Astrocyte (in vitro differentiated cells and primary cell): Measurements from ENCODE around the gene TCF3. TPM values are rescaled to one million over a fixed set of nuclear protein-coding genes. Genes with fewer than 3 reads are reported as not detected.
A peak's percentile ranks its signal among the peaks of the same experiment; 100 is the strongest.

Experiments
- DNase-seq: peaks from one replicate; pipeline ENCODE4 v3.0.0-alpha.2; 2010; ENCODE audit warnings: low read depth
- FAIRE-seq: peaks from 2 replicates; lab custom pipeline; 2011; peaks lifted over from hg19 to GRCh38; lab: Jason Lieb, UNC
- H2AFZ ChIP-seq: 2 replicates; pipeline ENCODE4 v1.6.0; 2012; ENCODE audit warnings: low read depth, low read length, inconsistent platforms
- H3K27ac ChIP-seq: 2 replicates; pipeline ENCODE4 v1.5.1; 2011; ENCODE audit warnings: low read depth, low read length, inconsistent platforms
- H3K27me3 ChIP-seq: 2 replicates; pipeline ENCODE4 v1.6.0; 2011; ENCODE audit warnings: low read length, inconsistent platforms; ENCODE audit not compliant: insufficient read depth
- H3K36me3 ChIP-seq: 2 replicates; pipeline ENCODE4 v1.5.1; 2011; ENCODE audit warnings: low read length, inconsistent platforms; ENCODE audit not compliant: insufficient read depth
- H3K4me1 ChIP-seq: 2 replicates; pipeline ENCODE4 v1.5.1; 2011; ENCODE audit warnings: low read length, inconsistent platforms; ENCODE audit not compliant: insufficient read depth
- H3K4me2 ChIP-seq: 2 replicates; pipeline ENCODE4 v1.6.0; 2012; ENCODE audit warnings: low read length, inconsistent platforms
- H3K4me3 ChIP-seq: 2 replicates; pipeline ENCODE4 v1.5.1; 2011; ENCODE audit warnings: low read depth, mild to moderate bottlenecking, low read length, inconsistent platforms; ENCODE audit not compliant: insufficient read depth
- H3K79me2 ChIP-seq: 2 replicates; pipeline ENCODE4 v1.6.0; 2012; ENCODE audit warnings: mild to moderate bottlenecking, low read length, inconsistent platforms; ENCODE audit not compliant: insufficient read depth
- H3K9ac ChIP-seq: 2 replicates; pipeline ENCODE4 v1.6.0; 2012; ENCODE audit warnings: mild to moderate bottlenecking, low read length, inconsistent platforms
- H3K9me3 ChIP-seq: 2 replicates; pipeline ENCODE4 v1.5.1; 2012; ENCODE audit warnings: low read depth, mild to moderate bottlenecking, low read length, inconsistent platforms; ENCODE audit not compliant: insufficient read depth
- H4K20me1 ChIP-seq: 2 replicates; pipeline ENCODE4 v1.6.0; 2012; ENCODE audit warnings: low read length, inconsistent platforms; ENCODE audit not compliant: insufficient read depth
- H3K27ac Mint-ChIP-seq: one replicate; pipeline ENCODE4 v1.8.0; 2021; ENCODE audit warnings: mild to moderate bottlenecking, mixed read lengths; ENCODE audit not compliant: unreplicated experiment
- H3K27me3 Mint-ChIP-seq: one replicate; pipeline ENCODE4 v1.8.0; 2021; ENCODE audit warnings: low read depth, mixed read lengths; ENCODE audit not compliant: unreplicated experiment
- H3K36me3 Mint-ChIP-seq: one replicate; pipeline ENCODE4 v1.8.0; 2021; ENCODE audit warnings: low read depth, mixed read lengths; ENCODE audit not compliant: unreplicated experiment
- H3K4me1 Mint-ChIP-seq: one replicate; pipeline ENCODE4 v1.8.0; 2021; ENCODE audit warnings: low read depth, mixed read lengths; ENCODE audit not compliant: unreplicated experiment
- H3K4me3 Mint-ChIP-seq: one replicate; pipeline ENCODE4 v1.8.0; 2021; ENCODE audit warnings: mild to moderate bottlenecking, moderate library complexity, mixed read lengths; ENCODE audit not compliant: unreplicated experiment
- H3K9me3 Mint-ChIP-seq: one replicate; pipeline ENCODE4 v1.8.0; 2021; ENCODE audit warnings: mild to moderate bottlenecking, mixed read lengths; ENCODE audit not compliant: unreplicated experiment
- EZH2 ChIP-seq: IDR thresholded peaks from 2 replicates; pipeline ENCODE4 v1.6.1; 2012; ENCODE audit warnings: mild to moderate bottlenecking, low read length, inconsistent platforms; ENCODE audit not compliant: insufficient read depth
- total RNA-seq: library from RNA; stranded (reverse); gene quantifications from 2 replicates; pipeline ENCODE4 v1.2.1, GENCODE V29; 2021
- TF ChIP-seq, protein P1 (sequence below): IDR thresholded peaks from 2 replicates; pipeline ENCODE4 v1.5.1; 2011; ENCODE audit warnings: low read depth, mild to moderate bottlenecking, inconsistent platforms, low read length, moderate library complexity; ENCODE audit not compliant: insufficient read depth

Gene TCF3
- total RNA-seq, 1 donor from 2014 or later: 173 TPM

DNA sequence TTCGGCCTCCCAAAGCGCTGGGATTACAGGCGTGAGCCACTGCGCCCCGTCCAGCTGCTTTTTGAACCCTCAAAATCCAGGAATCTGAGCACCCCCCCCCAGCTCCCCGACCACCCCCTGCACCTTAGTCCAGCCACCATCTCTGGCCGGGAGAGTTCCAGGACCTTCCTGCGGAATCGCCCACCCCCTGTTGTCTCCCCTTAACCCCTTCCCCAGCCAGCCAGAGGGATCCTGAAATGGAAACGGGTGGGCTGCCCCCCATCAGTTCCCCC lies 59.0 kb downstream of the TCF3 start:
- H2AFZ ChIP-seq: no peak overlapping the region
- H3K4me3 Mint-ChIP-seq: peak overlapping the region; percentile 82
- H3K27ac Mint-ChIP-seq: peak overlapping the region; percentile 77
- peak overlapping the region; percentile 97 for H3K4me2 ChIP-seq
- H3K9ac ChIP-seq: peak overlapping the region; percentile 87
- DNase-seq (no peak), FAIRE-seq (no peak)
- peaks cover 8% of the 10 kb centered on the region for H3K36me3 ChIP-seq
- no peaks in the 10 kb centered on the region for H3K27me3 Mint-ChIP-seq
- H3K27me3 ChIP-seq: no peaks in the 10 kb centered on the region
- peaks cover 2% of the 10 kb centered on the region for H3K36me3 Mint-ChIP-seq
- H3K79me2 ChIP-seq: peaks cover 37% of the 10 kb centered on the region
- H3K4me1 ChIP-seq: peaks cover 11% of the 10 kb centered on the region
- H3K9me3 ChIP-seq: no peaks in the 10 kb centered on the region
- H3K4me3 ChIP-seq: peak overlapping the region; percentile 74
- H4K20me1 ChIP-seq: peaks cover 36% of the 10 kb centered on the region
- no peak for TF ChIP-seq EZH2
- TF ChIP-seq, protein P1, sequence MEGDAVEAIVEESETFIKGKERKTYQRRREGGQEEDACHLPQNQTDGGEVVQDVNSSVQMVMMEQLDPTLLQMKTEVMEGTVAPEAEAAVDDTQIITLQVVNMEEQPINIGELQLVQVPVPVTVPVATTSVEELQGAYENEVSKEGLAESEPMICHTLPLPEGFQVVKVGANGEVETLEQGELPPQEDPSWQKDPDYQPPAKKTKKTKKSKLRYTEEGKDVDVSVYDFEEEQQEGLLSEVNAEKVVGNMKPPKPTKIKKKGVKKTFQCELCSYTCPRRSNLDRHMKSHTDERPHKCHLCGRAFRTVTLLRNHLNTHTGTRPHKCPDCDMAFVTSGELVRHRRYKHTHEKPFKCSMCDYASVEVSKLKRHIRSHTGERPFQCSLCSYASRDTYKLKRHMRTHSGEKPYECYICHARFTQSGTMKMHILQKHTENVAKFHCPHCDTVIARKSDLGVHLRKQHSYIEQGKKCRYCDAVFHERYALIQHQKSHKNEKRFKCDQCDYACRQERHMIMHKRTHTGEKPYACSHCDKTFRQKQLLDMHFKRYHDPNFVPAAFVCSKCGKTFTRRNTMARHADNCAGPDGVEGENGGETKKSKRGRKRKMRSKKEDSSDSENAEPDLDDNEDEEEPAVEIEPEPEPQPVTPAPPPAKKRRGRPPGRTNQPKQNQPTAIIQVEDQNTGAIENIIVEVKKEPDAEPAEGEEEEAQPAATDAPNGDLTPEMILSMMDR: no peak
- H3K9me3 Mint-ChIP-seq: no peaks in the 10 kb centered on the region
- H3K27ac ChIP-seq: no peak overlapping the region
- peaks cover 6% of the 10 kb centered on the region for H3K4me1 Mint-ChIP-seq

DNA sequence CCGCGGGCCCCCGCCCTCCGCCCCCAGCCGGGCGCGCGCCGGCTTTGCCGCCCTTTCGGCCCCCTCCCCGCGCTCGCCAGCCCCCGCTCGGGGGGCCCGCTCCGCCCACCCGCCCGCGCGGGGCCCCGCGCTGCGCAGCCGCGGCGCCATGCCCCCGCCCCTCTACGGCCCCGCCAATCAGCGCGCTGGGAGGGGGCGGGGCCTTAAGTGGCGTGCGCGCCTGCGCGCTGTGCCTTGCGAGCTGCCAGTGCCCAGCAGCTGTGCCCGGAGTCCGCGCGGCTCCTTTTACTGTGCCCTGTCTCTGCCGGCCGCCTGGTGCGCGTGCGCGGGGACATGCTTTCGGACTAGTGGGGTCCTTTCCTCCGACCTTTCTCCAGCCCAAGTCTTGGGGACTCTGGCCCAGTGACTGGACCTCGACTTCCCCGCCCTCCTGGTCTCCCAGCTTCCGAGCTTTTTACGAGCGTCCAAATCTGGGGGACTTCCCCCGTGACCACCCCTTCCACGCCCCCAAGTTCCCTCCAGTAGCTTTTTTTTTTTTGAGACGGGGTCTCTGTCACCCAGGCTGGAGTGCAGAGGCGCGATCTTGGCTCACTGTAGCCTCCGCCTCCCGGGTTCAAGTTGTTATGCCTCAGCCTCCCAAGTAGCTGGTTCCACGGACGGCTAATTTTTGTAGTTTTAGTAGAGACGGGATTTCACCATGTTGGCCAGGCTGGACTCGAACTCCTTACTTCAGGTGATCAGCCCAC lies 59.5 kb downstream of the TCF3 start, which contains the start of gene MBD3:
MBD3 (minus strand) TSS at position 111 of the 746 bp plus-strand sequence. CDS start 234 bp downstream, outside the sequence.
- FAIRE-seq: no peak
- H3K9me3 ChIP-seq: no peaks in the 10 kb centered on the region

DNA sequence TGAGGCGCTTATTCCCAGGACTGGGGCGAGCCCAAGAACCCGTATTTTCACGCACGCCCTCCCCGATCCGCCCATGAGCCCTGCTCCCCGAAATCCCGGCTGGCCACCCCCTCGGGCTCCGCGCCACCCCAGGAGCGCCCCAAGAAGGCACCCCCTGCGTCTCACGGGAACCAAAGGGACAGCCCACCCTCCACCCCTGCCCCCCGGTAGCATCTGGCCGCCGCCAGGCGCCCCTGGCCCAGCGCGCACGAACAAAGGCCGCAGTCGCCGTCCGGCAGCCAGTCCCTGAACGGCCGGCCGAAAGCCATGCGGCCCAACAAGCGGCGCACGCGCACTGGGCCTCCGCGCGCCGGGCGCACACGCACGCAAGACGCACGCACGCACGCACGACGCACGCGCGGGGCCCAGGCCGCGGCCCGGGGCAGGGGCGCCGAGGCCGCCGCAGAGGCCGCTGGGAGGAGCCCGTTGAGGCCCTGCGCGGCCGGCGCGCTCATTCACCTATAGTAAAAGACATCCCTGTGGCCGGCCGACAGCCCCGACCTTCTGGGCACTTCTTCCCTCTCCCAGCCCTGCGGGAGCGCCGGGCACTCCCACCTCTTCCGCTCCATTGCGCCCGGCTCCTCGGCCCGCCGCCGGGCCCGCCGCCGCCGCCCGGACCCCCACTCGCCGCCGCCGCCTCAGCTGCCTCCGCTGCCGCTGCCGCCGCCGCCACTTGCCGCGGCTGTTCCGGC lies 60.2 kb downstream of the TCF3 start:
- H3K4me1 ChIP-seq: peaks cover 11% of the 10 kb centered on the region
- peak overlapping the region; percentile 69 for H2AFZ ChIP-seq
- FAIRE-seq: no peak
- peaks cover under 1% of the 10 kb centered on the region for H3K36me3 ChIP-seq
- peaks cover 50% of the 10 kb centered on the region for H3K79me2 ChIP-seq
- H3K9ac ChIP-seq: peak overlapping the region; percentile 100
- Mint-ChIP-seq H3K4me1 (peaks cover 6% of the 10 kb centered on the region), H3K27me3 (no peaks in the 10 kb centered on the region), H3K36me3 (peaks cover 4% of the 10 kb centered on the region), H3K4me3 (peak overlapping the region; percentile 95), H3K27ac (peak overlapping the region; percentile 92), H3K9me3 (no peaks in the 10 kb centered on the region)
- H3K4me3 ChIP-seq: peak overlapping the region; percentile 84
- no peak for TF ChIP-seq EZH2
- TF ChIP-seq, protein P1: no peak
- no peaks in the 10 kb centered on the region for H3K27me3 ChIP-seq
- peak overlapping the region; percentile 92 for H3K27ac ChIP-seq
- no peaks in the 10 kb centered on the region for H3K9me3 ChIP-seq
- H3K4me2 ChIP-seq: peak overlapping the region; percentile 97
- peak; percentile 73 for DNase-seq
- peaks cover 38% of the 10 kb centered on the region for H4K20me1 ChIP-seq

More for the DNA sequence above, 59.5 kb downstream of the TCF3 start, which contains the start of gene MBD3:
- Histone ChIP-seq H3K9ac (peak within 1 kb of the TSS; percentile 100), H3K27ac (peak within 1 kb of the TSS; percentile 92), H3K4me2 (peak within 1 kb of the TSS; percentile 97), H3K27me3 (no peaks in the 10 kb centered on the region), H3K4me3 (peak within 1 kb of the TSS; percentile 84), H4K20me1 (peaks cover 37% of the 10 kb centered on the region), H3K4me1 (peaks cover 11% of the 10 kb centered on the region), H3K36me3 (peaks cover 8% of the 10 kb centered on the region), H3K79me2 (peaks cover 42% of the 10 kb centered on the region), H2AFZ (peak within 1 kb of the TSS; percentile 69)
- Mint-ChIP-seq H3K36me3 (peaks cover 2% of the 10 kb centered on the region), H3K27me3 (no peaks in the 10 kb centered on the region), H3K9me3 (no peaks in the 10 kb centered on the region), H3K4me1 (peaks cover 6% of the 10 kb centered on the region), H3K4me3 (peak within 1 kb of the TSS; percentile 95), H3K27ac (peak within 1 kb of the TSS; percentile 92)
- peak; percentile 70 for DNase-seq
- TF ChIP-seq EZH2: no peak
